ENCODE measurements around the gene PKD1.
"Not testable (repeated sequence)": the region's sequence is repeated elsewhere in the genome, so short reads cannot be mapped to it uniquely, and the experiment has no call there.

Gene PKD1

GRCh38 chr16:2126161-2126743 is 9.4 kb downstream of the PKD1 start:
- in situ Hi-C loops (cut with HindIII; ENCODE audit: low sequenced_read_pairs) = not testable (repeated sequence)

- in situ Hi-C loops (cut with HindIII; ENCODE audit: low sequenced_read_pairs) = not testable (repeated sequence)
Measured at GRCh38 chr16:2125609-2126008, 10.1 kb downstream of the PKD1 start.

- in situ Hi-C loops (cut with HindIII; ENCODE audit: low sequenced_read_pairs) = not testable (repeated sequence)
Measured at GRCh38 chr16:2124694-2125444, 10.8 kb downstream of the PKD1 start.

- in situ Hi-C loops (cut with HindIII; ENCODE audit: low sequenced_read_pairs) = not testable (repeated sequence)
Measured at GRCh38 chr16:2124377-2124693, 11.4 kb downstream of the PKD1 start.

- in situ Hi-C loops (cut with HindIII; ENCODE audit: low sequenced_read_pairs) = not testable (repeated sequence)
Measured at GRCh38 chr16:2123706-2124376, 11.9 kb downstream of the PKD1 start.

GRCh38 chr16:2122934-2123683 is 12.6 kb downstream of the PKD1 start:
- in situ Hi-C loops (cut with HindIII; ENCODE audit: low sequenced_read_pairs) = not testable (repeated sequence)

GRCh38 chr16:2122429-2122828 is 13.3 kb downstream of the PKD1 start:
- in situ Hi-C loops (cut with HindIII; ENCODE audit: low sequenced_read_pairs) = no loop called here

- in situ Hi-C loops (cut with HindIII; ENCODE audit: low sequenced_read_pairs) = no loop called here
Measured at GRCh38 chr16:2121853-2122252, 13.8 kb downstream of the PKD1 start.

GRCh38 chr16:2121325-2121724 is 14.4 kb downstream of the PKD1 start:
- in situ Hi-C loops (cut with HindIII; ENCODE audit: low sequenced_read_pairs) = not testable (repeated sequence)

- in situ Hi-C loops (cut with HindIII; ENCODE audit: low sequenced_read_pairs) = not testable (repeated sequence)
Measured at GRCh38 chr16:2117960-2118722, 17.6 kb downstream of the PKD1 start.

GRCh38 chr16:2117341-2117740 is 18.4 kb downstream of the PKD1 start:
- in situ Hi-C loops (cut with HindIII; ENCODE audit: low sequenced_read_pairs) = not testable (repeated sequence)

- in situ Hi-C loops (cut with HindIII; ENCODE audit: low sequenced_read_pairs) = not testable (repeated sequence)
Measured at GRCh38 chr16:2116428-2116827, 19.3 kb downstream of the PKD1 start.

- in situ Hi-C loops (cut with HindIII; ENCODE audit: low sequenced_read_pairs) = no loop called here
Measured at GRCh38 chr16:2115591-2115973, 20.1 kb downstream of the PKD1 start.

GRCh38 chr16:2114885-2115590 is 20.7 kb downstream of the PKD1 start:
- in situ Hi-C loops (cut with HindIII; ENCODE audit: low sequenced_read_pairs) = not testable (repeated sequence)

- in situ Hi-C loops (cut with HindIII; ENCODE audit: low sequenced_read_pairs) = not testable (repeated sequence)
Measured at GRCh38 chr16:2114225-2114624, 21.5 kb downstream of the PKD1 start.

GRCh38 chr16:2112539-2113106 is 23.1 kb downstream of the PKD1 start:
- in situ Hi-C loops (cut with HindIII; ENCODE audit: low sequenced_read_pairs) = not testable (repeated sequence)

- in situ Hi-C loops (cut with HindIII; ENCODE audit: low sequenced_read_pairs) = not testable (repeated sequence)
Measured at GRCh38 chr16:2111412-2112335, 24.0 kb downstream of the PKD1 start.

GRCh38 chr16:2111009-2111353 is 24.7 kb downstream of the PKD1 start:
- in situ Hi-C loops (cut with HindIII; ENCODE audit: low sequenced_read_pairs) = not testable (repeated sequence)

Data from DLD1 (cell line).